Esophagus muscularis mucosa (tissue), 3 donors: Measurements from ENCODE around the gene LRP3.

Experiments used
- POLR2A ChIP-seq: fragments of 450-650 bp; IDR thresholded peaks from one replicate; pipeline ENCODE4 v1.6.1; 2017; ENCODE audit warnings: antibody characterized with exemption, moderate library complexity, mild to moderate bottlenecking, low read depth
- TF ChIP-seq, protein P1 (sequence below), 3 experiments: fragments of 200-600 bp in 2 of 3; fragments of 450-650 bp in 1 of 3; sonication (generic) in 2 of 3; IDR thresholded peaks; one replicate each; pipeline ENCODE4 v1.5.1; 2017 to 2019; ENCODE audit warnings: antibody characterized with exemption in 3 of 3, mild to moderate bottlenecking in 2 of 3, moderate library complexity in 1 of 3

DNA sequence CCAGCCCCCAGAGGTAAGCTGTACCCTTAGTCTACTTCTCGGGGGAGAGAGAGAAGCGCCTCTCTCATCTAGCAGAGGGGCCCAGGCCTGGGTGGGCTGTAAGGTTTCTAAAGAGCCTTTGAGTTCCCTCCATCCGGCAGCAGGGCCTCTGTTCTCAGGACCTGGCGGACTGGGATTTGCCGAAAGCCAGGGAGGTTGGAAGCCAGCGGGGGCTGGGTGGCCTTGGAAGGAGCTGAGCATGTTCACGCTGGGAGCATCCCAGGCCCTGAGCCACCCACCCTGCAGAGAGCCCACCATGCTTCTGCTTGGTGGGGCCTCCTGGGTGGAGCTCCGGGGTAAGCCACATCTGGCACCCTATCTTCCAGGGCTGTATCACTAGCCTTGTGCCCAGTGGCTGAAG is 23.8 kb downstream of the LRP3 start:
- TF ChIP-seq, protein P1, sequence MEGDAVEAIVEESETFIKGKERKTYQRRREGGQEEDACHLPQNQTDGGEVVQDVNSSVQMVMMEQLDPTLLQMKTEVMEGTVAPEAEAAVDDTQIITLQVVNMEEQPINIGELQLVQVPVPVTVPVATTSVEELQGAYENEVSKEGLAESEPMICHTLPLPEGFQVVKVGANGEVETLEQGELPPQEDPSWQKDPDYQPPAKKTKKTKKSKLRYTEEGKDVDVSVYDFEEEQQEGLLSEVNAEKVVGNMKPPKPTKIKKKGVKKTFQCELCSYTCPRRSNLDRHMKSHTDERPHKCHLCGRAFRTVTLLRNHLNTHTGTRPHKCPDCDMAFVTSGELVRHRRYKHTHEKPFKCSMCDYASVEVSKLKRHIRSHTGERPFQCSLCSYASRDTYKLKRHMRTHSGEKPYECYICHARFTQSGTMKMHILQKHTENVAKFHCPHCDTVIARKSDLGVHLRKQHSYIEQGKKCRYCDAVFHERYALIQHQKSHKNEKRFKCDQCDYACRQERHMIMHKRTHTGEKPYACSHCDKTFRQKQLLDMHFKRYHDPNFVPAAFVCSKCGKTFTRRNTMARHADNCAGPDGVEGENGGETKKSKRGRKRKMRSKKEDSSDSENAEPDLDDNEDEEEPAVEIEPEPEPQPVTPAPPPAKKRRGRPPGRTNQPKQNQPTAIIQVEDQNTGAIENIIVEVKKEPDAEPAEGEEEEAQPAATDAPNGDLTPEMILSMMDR (IDR thresholded peaks at IDR 0.05): no peak
- no peak for TF ChIP-seq POLR2A
